GM19043 (cell line): ENCODE measurements around the gene CTDP1.

ENCODE experiments used
- ATAC-seq: cut with Tn5 transposase; IDR thresholded peaks from one replicate; pipeline ENCODE4 v1.9.1; 2021; ENCODE audit warnings: low read depth; ENCODE audit not compliant: unreplicated experiment

CTDP1 gene

GRCh38 chr18:79789901-79790890, 110.6 kb downstream of the CTDP1 start:
- no peak for ATAC-seq

GRCh38 chr18:79790996-79791972, 111.7 kb downstream of the CTDP1 start:
- no peak for ATAC-seq

- ATAC-seq: no peak
These were observed 112.7 kb downstream of the CTDP1 start for GRCh38 chr18:79792096-79792987.

- no peak for ATAC-seq
These were observed 113.4 kb downstream of the CTDP1 start for GRCh38 chr18:79792988-79793355.

GRCh38 chr18:79794846-79795245, 115.2 kb downstream of the CTDP1 start:
- ATAC-seq: no peak

- no peak for ATAC-seq
These were observed 115.8 kb downstream of the CTDP1 start for GRCh38 chr18:79795446-79795845.

GRCh38 chr18:79796016-79796415, 116.4 kb downstream of the CTDP1 start:
- ATAC-seq: no peak

GRCh38 chr18:79796531-79797405, 117.2 kb downstream of the CTDP1 start:
- no peak for ATAC-seq

GRCh38 chr18:79797518-79798345, 118.1 kb downstream of the CTDP1 start, which contains the start of gene KCNG2:
Gene KCNG2 (plus strand): TSS chr18:79797938. CDS start chr18:79863668, 65,730 bp downstream.
- no peak for ATAC-seq

GRCh38 chr18:79798346-79798998, 118.9 kb downstream of the CTDP1 start:
- ATAC-seq: no peak

GRCh38 chr18:79798999-79799370, 119.4 kb downstream of the CTDP1 start:
- ATAC-seq: no peak

GRCh38 chr18:79799619-79800370, 120.2 kb downstream of the CTDP1 start:
- no peak for ATAC-seq

- ATAC-seq: no peak
These were observed 121.0 kb downstream of the CTDP1 start for GRCh38 chr18:79800371-79801180.

- no peak for ATAC-seq
These were observed 121.6 kb downstream of the CTDP1 start for GRCh38 chr18:79801217-79801616.

GRCh38 chr18:79801641-79802040, 122.0 kb downstream of the CTDP1 start:
- no peak for ATAC-seq

GRCh38 chr18:79802298-79802697, 122.7 kb downstream of the CTDP1 start:
- no peak for ATAC-seq
